Measurements from ENCODE around the gene SLC25A47.

SLC25A47 gene

DNA sequence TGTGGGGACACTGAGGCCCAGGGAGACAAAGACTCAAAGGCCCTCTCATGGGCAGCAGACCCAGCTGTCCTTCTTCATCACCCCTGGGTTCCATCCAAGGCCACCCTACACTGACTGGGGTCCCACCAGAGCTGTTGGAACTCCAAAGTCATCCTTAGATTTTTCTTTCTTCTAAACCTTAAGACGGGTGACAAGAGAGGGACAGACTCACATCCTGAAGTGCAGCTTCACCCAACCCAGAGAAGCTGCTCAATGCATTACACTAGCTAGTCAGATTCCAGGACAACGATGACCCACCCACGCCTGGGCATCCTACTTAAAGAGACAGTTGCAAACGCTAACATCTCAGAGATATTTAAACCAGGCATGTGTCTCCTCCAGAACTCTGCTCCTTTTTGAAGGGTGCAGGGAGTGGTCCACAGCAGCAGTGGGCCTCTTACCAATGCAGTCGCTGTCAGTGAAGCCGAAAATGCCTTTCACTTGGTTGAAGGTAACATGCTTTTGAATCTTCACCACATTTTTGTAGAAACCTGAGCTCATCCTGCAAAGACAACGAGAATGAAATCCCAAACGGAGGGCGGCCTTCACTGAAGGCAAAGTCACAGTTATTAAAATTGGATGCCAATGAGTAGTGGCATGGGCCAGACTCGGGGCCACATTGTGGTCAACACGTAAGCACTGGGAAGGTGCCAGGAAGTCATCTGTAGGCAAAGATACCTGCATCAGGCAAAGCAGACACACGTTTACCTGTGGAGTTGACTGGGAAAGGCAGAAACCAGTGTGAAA is 23.4 kb downstream of the SLC25A47 start:
- in situ Hi-C loops (cut with MboI; ENCODE audit: low sequenced_read_pairs): no loop called here
- no peak for DNase-seq (ENCODE audit: low spot score in 2 of 2)
- H3K4me1 ChIP-seq: no peaks in the 10 kb centered on the region

DNA sequence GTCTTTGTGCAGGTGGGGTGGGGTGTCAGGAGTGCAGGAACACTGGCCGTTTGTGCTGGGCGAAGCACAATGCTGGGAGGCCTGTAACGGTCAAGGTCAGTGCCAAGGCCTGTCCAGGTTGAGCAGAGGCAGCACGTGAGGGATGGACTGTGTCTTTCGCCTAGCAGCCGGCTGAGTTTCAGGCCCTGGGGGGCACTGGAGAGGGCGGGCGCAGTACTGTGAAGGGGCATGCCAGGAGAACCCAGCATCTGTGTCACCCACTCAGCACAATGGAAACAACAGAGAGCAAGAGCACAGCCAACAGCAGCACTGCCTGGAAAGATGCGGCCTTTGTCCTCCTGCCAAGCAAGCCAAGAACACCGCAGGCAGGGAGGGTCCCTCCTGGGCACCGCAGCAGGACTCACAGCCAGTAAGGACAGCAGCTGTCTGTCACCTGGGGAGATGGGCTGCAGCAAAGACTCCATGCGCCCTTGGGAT is 25.2 kb downstream of the SLC25A47 start:
- Histone ChIP-seq H3K36me3 (replicated peaks) (peaks cover 66% of the 10 kb centered on the region), H3K9me3 (no peaks in the 10 kb centered on the region), H3K27me3 (ENCODE audit: low read depth) (no peaks in the 10 kb centered on the region), H3K4me3 (no peak overlapping the region), H3K4me1 (no peaks in the 10 kb centered on the region)
- in situ Hi-C loops (cut with MboI; ENCODE audit: low sequenced_read_pairs): no loop called here
- no peak for DNase-seq (ENCODE audit: low spot score in 2 of 2)

More for the DNA sequence above, 23.4 kb downstream of the SLC25A47 start:
- no peak overlapping the region for H3K4me3 ChIP-seq
- peaks cover 63% of the 10 kb centered on the region for H3K36me3 ChIP-seq (replicated peaks)
- no peaks in the 10 kb centered on the region for H3K9me3 ChIP-seq
- H3K27me3 ChIP-seq (ENCODE audit: low read depth): no peaks in the 10 kb centered on the region

DNA sequence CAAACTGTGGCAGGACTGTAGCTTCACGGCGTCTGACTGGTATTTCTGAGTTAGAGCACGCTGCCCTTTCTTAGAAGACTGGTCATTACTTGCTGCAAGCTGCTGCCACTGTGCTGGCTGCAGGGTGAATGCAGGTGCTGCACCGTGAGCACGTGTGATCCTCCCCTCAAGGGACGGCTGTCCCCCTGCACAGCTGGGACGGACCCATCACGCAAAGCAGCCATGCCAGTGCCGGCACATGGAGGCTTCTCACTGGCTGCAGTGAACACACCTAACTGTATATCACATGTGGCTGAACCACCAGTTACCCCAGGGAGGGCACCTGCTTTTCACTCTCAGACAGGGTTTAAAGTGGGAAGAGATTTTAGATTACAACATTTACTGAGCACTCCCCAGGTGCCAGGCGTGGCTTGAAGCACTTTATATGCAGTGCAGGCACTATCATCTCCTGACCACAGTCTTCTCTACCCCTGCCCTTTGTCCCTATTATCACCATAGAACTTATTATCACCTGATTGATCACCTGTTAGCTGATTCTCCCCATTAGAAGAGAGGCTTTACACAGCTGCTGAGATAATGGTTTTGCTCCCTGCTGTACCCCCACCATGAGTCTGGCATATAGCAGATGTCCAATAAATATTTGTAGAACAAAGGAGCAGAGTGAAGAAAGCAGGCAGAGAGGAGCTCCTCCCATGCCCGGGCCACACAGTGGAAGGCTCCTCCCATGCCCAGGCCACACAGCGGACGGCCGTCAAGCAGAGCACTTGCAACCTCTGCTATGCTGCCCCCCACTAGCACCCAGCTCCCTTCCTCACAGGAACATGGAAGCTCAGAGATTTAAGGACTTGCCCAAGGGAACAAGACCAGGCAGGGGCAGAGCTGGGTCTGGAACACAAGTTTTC is 25.9 kb downstream of the SLC25A47 start:
- Histone ChIP-seq H3K36me3 (replicated peaks) (peaks cover 73% of the 10 kb centered on the region), H3K4me3 (no peak overlapping the region), H3K27me3 (ENCODE audit: low read depth) (no peaks in the 10 kb centered on the region), H3K9me3 (no peaks in the 10 kb centered on the region), H3K4me1 (no peaks in the 10 kb centered on the region)
- in situ Hi-C loops (cut with MboI; ENCODE audit: low sequenced_read_pairs): no loop called here
- DNase-seq (ENCODE audit: low spot score in 2 of 2): no peak

- Histone ChIP-seq H3K4me3 (no peak overlapping the region), H3K27me3 (ENCODE audit: low read depth) (no peaks in the 10 kb centered on the region), H3K9me3 (no peaks in the 10 kb centered on the region), H3K4me1 (no peaks in the 10 kb centered on the region), H3K36me3 (replicated peaks) (peaks cover 83% of the 10 kb centered on the region)
- in situ Hi-C loops (cut with MboI; ENCODE audit: low sequenced_read_pairs): no loop called here
- no peak for DNase-seq (ENCODE audit: low spot score in 2 of 2)
Measured at GRCh38 chr14:100350276-100350926, 27.3 kb downstream of the SLC25A47 start.

DNA sequence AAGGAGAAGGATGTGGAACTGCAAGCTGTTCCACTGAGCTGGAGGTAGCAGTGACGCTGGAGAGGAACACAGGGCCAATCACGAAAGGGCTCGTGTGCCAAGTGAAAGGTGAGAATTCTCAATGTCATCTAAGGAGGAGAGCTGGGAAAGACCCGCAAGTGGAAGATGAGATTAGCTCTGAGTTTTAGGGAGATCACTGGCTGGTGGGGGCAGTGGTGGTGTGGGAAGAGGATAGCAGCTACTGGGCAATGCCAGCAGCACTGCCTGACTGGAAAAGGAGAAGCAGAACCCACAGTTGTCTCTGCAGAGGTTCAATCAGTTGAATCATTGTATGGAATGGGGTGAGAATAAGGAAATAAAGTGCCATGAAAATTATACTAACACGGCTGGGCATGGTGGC is 27.8 kb downstream of the SLC25A47 start:
- Histone ChIP-seq H3K9me3 (no peaks in the 10 kb centered on the region), H3K36me3 (replicated peaks) (peaks cover 83% of the 10 kb centered on the region), H3K4me3 (no peak overlapping the region), H3K27me3 (ENCODE audit: low read depth) (no peaks in the 10 kb centered on the region), H3K4me1 (no peaks in the 10 kb centered on the region)
- no peak for DNase-seq (ENCODE audit: low spot score in 2 of 2)
- in situ Hi-C loops (cut with MboI; ENCODE audit: low sequenced_read_pairs): no loop called here

DNA sequence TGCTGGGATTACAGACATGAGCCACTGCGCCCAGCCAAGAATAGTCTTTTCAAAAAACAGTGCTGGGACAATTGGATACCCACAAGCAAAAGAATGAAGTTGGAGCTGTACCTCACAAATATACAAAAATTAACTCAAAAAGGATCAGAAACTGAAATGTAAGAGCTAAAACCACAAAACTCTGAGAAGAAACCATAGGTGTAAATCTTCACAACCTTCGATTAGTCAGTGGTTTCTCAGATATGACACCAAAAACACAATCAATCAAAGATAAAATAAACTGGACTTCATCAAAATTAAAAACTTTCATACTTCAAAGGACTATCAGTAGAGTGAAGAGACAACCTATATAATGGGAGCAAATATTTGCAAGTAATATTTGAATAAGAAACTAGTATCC is 35.3 kb downstream of the SLC25A47 start:
- peaks cover 70% of the 10 kb centered on the region for H3K36me3 ChIP-seq (replicated peaks)
- no peak overlapping the region for H3K4me3 ChIP-seq
- in situ Hi-C loops (cut with MboI; ENCODE audit: low sequenced_read_pairs): no loop called here
- peaks cover 3% of the 10 kb centered on the region; the same call in 1 of the 2 replicates for H3K4me1 ChIP-seq
- no peak for DNase-seq (ENCODE audit: low spot score in 2 of 2)
- H3K27me3 ChIP-seq (ENCODE audit: low read depth): no peaks in the 10 kb centered on the region
- no peaks in the 10 kb centered on the region for H3K9me3 ChIP-seq

- H3K4me3 ChIP-seq: no peak overlapping the region
- in situ Hi-C loops (cut with MboI; ENCODE audit: low sequenced_read_pairs): no loop called here
- H3K4me1 ChIP-seq: peaks cover 3% of the 10 kb centered on the region; the same call in 1 of the 2 replicates
- H3K9me3 ChIP-seq: no peaks in the 10 kb centered on the region
- no peak for DNase-seq (ENCODE audit: low spot score in 2 of 2)
- peaks cover 70% of the 10 kb centered on the region for H3K36me3 ChIP-seq (replicated peaks)
- H3K27me3 ChIP-seq (ENCODE audit: low read depth): no peaks in the 10 kb centered on the region
Measured at GRCh38 chr14:100359111-100359510, 36.0 kb downstream of the SLC25A47 start.

DNA sequence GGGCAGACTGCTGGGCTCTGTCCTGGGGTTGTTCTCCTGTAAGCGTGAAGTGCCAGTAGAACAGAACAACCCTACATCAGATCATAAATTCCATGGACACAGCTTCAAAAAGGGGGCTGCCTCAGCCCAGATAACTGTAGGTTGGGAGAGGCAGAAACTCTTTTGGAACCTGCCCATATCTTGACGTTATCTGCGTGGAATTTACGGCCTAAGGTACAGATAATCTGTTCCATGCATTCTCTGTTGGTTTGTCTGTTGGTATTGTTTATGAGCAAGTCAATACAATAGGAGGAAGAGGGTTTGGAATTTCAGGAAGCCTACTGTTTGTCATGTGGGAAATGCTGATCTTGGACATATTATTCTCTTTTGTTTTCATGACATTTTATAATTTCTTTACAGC is 36.7 kb downstream of the SLC25A47 start:
- in situ Hi-C loops (cut with MboI; ENCODE audit: low sequenced_read_pairs): no loop called here
- H3K27me3 ChIP-seq (ENCODE audit: low read depth): no peaks in the 10 kb centered on the region
- DNase-seq (ENCODE audit: low spot score in 2 of 2): no peak
- no peak overlapping the region for H3K4me3 ChIP-seq
- H3K4me1 ChIP-seq: peaks cover 3% of the 10 kb centered on the region; the same call in 1 of the 2 replicates
- H3K36me3 ChIP-seq (replicated peaks): peaks cover 66% of the 10 kb centered on the region
- no peaks in the 10 kb centered on the region for H3K9me3 ChIP-seq

DNA sequence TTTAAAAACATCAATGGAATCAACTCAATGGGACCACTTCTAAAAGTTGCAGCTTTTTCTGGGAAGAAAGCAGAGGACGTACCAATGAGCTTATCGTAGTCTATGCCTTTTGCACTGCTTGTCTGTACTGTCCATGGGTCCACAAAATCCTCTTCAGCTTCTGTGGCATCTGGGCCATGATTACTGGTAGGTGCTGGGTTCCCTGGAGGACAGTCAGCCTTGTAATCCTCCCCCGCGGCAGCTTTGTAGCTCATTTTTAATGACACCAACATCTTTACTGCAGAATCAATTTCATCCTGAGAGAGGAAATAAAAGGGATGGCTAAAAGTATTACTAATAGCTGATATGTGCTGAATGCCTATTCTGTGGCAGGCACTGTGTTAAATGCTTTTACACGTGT is 38.5 kb downstream of the SLC25A47 start:
- in situ Hi-C loops (cut with MboI; ENCODE audit: low sequenced_read_pairs): no loop called here
- Histone ChIP-seq H3K4me1 (peaks cover 3% of the 10 kb centered on the region; the same call in 1 of the 2 replicates), H3K9me3 (no peaks in the 10 kb centered on the region), H3K36me3 (replicated peaks) (peaks cover 69% of the 10 kb centered on the region), H3K4me3 (no peak overlapping the region), H3K27me3 (ENCODE audit: low read depth) (no peaks in the 10 kb centered on the region)
- no peak for DNase-seq (ENCODE audit: low spot score in 2 of 2)

DNA sequence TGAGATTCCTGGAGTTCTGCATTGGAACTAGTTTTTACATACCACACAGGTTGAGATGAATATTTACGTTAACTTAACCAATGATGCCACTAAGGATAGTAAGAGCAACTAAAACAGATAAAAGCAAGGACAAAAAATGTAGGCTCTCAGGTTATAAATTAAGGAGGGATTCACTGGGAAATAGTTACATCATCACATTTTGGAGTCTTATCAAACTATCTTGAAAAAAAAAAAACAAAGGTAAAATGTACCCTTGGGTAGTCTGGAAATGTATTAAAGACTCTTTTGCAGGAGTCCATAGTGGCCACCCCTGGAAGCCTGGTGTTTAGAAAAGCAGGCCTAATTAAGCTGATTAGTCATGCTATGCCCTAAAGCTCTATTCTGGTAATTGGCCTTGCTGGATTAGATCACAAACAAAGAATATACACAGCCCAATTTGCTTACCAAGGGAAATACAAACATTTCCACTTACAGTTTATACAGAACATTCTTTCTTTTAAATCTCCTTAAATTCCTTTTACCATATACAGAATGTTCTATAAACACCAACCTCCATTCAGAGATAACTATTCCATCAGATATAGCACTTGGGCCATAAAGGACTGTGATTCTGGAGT is 39.3 kb downstream of the SLC25A47 start:
- peaks cover 72% of the 10 kb centered on the region for H3K36me3 ChIP-seq (replicated peaks)
- in situ Hi-C loops (cut with MboI; ENCODE audit: low sequenced_read_pairs): no loop called here
- peaks cover 3% of the 10 kb centered on the region; the same call in 1 of the 2 replicates for H3K4me1 ChIP-seq

DNA sequence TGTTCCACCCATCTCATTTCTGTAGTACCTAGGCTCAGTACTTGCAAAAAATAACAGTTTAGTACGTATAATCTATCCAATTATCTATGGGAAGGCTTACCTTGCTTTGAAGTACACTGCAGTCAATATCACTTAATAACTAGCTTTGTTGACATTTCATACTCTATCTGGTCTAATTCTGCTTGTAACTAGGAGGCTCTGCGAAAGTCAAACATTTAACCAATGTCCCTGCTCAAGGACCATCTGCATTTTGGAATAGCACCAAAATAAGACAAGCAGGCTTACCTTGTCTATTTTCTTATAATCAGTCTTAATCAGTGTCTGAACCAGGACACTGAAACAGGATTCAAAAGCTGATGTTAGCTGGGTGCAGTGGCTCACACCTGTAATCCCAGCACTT is 39.9 kb downstream of the SLC25A47 start:
- Histone ChIP-seq H3K9me3 (no peaks in the 10 kb centered on the region), H3K36me3 (replicated peaks) (peaks cover 76% of the 10 kb centered on the region), H3K4me3 (no peak overlapping the region), H3K27me3 (ENCODE audit: low read depth) (no peaks in the 10 kb centered on the region), H3K4me1 (peaks cover 3% of the 10 kb centered on the region; the same call in 1 of the 2 replicates)
- in situ Hi-C loops (cut with MboI; ENCODE audit: low sequenced_read_pairs): no loop called here
- no peak for DNase-seq (ENCODE audit: low spot score in 2 of 2)

More for the DNA sequence above, 39.3 kb downstream of the SLC25A47 start:
- DNase-seq (ENCODE audit: low spot score in 2 of 2): no peak
- H3K9me3 ChIP-seq: no peaks in the 10 kb centered on the region
- no peak overlapping the region for H3K4me3 ChIP-seq
- H3K27me3 ChIP-seq (ENCODE audit: low read depth): no peaks in the 10 kb centered on the region

- no peak for DNase-seq (ENCODE audit: low spot score in 2 of 2)
- Histone ChIP-seq H3K36me3 (replicated peaks) (peaks cover 74% of the 10 kb centered on the region), H3K4me3 (no peak overlapping the region), H3K4me1 (peaks cover 3% of the 10 kb centered on the region; the same call in 1 of the 2 replicates), H3K9me3 (no peaks in the 10 kb centered on the region), H3K27me3 (ENCODE audit: low read depth) (no peaks in the 10 kb centered on the region)
- in situ Hi-C loops (cut with MboI; ENCODE audit: low sequenced_read_pairs): no loop called here
Measured at GRCh38 chr14:100364403-100364802, 41.3 kb downstream of the SLC25A47 start.

DNA sequence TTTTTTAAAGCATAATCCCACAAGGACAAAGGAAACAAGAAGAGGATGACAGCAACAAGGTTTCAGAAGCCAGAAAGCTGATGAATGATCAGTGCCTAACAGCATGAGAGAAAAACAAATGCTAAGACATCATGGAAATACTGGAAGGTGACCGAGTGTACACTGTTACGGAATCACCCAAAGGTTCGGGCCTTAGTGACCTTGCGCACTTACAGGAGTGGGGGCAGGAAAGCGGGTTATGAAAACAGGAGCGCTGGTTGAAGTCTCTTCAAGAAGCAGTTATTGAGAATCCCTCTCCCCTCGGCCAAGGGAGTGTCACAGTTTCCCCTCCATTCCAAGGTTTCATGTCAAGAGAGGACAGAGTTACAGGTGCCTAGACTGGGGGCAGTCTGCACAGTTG is 42.6 kb downstream of the SLC25A47 start:
- in situ Hi-C loops (cut with MboI; ENCODE audit: low sequenced_read_pairs): no loop called here
- DNase-seq (ENCODE audit: low spot score in 2 of 2): no peak
- Histone ChIP-seq H3K9me3 (no peaks in the 10 kb centered on the region), H3K4me3 (no peak overlapping the region), H3K27me3 (ENCODE audit: low read depth) (no peaks in the 10 kb centered on the region), H3K4me1 (peaks cover 3% of the 10 kb centered on the region; the same call in 1 of the 2 replicates), H3K36me3 (replicated peaks) (peaks cover 62% of the 10 kb centered on the region)

All from HAP-1 (cell line).